Measurements from ENCODE around the gene VWA3B. TPM values are rescaled to one million over a fixed set of nuclear protein-coding genes. Genes with fewer than 3 reads are reported as not detected.

Gene VWA3B
- total RNA-seq, 1 experiment from 2014 or later = not detected

DNA sequence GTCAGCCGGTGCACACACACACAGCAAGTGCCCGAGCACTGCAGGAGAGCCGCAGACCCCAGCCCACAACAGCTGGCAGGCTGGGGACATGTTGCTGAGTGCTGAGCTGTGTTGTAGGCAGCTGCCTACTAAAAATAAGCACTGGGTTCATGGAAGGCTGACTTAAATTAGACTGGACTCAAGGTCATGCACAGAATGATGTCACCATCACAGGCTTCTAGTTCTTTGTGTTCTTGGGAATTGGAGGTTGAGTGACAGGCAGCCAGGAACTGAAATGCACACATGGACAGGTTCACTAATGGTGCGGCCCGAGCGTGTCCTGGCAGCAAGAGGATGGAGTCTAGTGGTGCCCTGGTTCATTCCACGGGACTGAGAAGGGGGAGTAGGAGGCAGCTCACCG, 71.3 kb downstream of the VWA3B start:
- Histone ChIP-seq H4K91ac (ENCODE audit: insufficient read length, low read depth, low read length) (no peak overlapping the region), H2BK5ac (ENCODE audit: insufficient read length, low read length) (no peak overlapping the region), H3K4me2 (ENCODE audit: insufficient read depth, insufficient read length, low read length) (no peak overlapping the region), H2BK15ac (ENCODE audit: low read depth, low read length) (no peak overlapping the region), H3K4ac (ENCODE audit: low read depth, low read length) (no peak overlapping the region), H3K79me1 (ENCODE audit: insufficient read depth, low read depth, low read length, poor library complexity, severe bottlenecking) (no peaks in the 10 kb centered on the region), H2BK20ac (ENCODE audit: low read depth, low read length, poor library complexity, severe bottlenecking) (no peak overlapping the region), H4K20me1 (ENCODE audit: control insufficient read depth, insufficient read depth, insufficient read length) (no peaks in the 10 kb centered on the region), H4K5ac (ENCODE audit: insufficient read length, low read depth, low read length) (no peak overlapping the region), H2BK12ac (ENCODE audit: insufficient read length, low read depth, low read length) (no peak overlapping the region), H3K23me2 (ENCODE audit: insufficient read length, low read depth, low read length, poor library complexity, severe bottlenecking) (no peaks in the 10 kb centered on the region), H3K23ac (ENCODE audit: insufficient read length, low read depth, low read length) (no peak overlapping the region), H3K79me2 (ENCODE audit: insufficient read depth, low read length) (no peaks in the 10 kb centered on the region), H3K9me3 (ENCODE audit: control insufficient read depth, low read depth, low read length) (no peaks in the 10 kb centered on the region), H2BK120ac (ENCODE audit: low read depth, low read length, poor library complexity, severe bottlenecking) (no peak overlapping the region), H3K9ac (ENCODE audit: extremely low read depth, insufficient read length, low read length) (no peak overlapping the region), H3K14ac (ENCODE audit: insufficient read depth, low read length) (no peak overlapping the region), H3K18ac (ENCODE audit: insufficient read length, low read depth, low read length) (no peak overlapping the region), H2AK5ac (ENCODE audit: insufficient read length, low read length) (no peak overlapping the region), H4K8ac (replicated peaks; ENCODE audit: insufficient read length, low read depth, low read length) (no peak overlapping the region), H3K56ac (ENCODE audit: insufficient read length, low read depth, low read length) (no peak overlapping the region), H3K27ac (ENCODE audit: insufficient read length, low read depth, low read length) (no peak overlapping the region), H3T11ph (ENCODE audit: low read length) (no peak overlapping the region), H3K4me1 (ENCODE audit: insufficient read depth, low read length) (no peaks in the 10 kb centered on the region), H3K27me3 (ENCODE audit: insufficient read depth, low read length) (no peaks in the 10 kb centered on the region), H2AFZ (ENCODE audit: low read length) (no peak overlapping the region)
- Mint-ChIP-seq H3K36me3 (ENCODE audit: insufficient read depth in 1 of 3, low read depth in 3 of 3) (no peaks in the 10 kb centered on the region), H3K9me3 (no peaks in the 10 kb centered on the region; a peak in 1 of 5 replicates), H3K4me1 (peaks cover 15 to 16% of the 10 kb centered on the region in 2 experiments), H3K27me3 (ENCODE audit: low read depth) (peaks cover 4% of the 10 kb centered on the region), H3K27ac (no peak overlapping the region; a peak in 1 of 7 replicates), H3K4me3 (no peak overlapping the region)
- TF ChIP-seq, protein P1, sequence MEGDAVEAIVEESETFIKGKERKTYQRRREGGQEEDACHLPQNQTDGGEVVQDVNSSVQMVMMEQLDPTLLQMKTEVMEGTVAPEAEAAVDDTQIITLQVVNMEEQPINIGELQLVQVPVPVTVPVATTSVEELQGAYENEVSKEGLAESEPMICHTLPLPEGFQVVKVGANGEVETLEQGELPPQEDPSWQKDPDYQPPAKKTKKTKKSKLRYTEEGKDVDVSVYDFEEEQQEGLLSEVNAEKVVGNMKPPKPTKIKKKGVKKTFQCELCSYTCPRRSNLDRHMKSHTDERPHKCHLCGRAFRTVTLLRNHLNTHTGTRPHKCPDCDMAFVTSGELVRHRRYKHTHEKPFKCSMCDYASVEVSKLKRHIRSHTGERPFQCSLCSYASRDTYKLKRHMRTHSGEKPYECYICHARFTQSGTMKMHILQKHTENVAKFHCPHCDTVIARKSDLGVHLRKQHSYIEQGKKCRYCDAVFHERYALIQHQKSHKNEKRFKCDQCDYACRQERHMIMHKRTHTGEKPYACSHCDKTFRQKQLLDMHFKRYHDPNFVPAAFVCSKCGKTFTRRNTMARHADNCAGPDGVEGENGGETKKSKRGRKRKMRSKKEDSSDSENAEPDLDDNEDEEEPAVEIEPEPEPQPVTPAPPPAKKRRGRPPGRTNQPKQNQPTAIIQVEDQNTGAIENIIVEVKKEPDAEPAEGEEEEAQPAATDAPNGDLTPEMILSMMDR (conservative IDR thresholded peaks at IDR 0.05) = no peak
- WGBS (ENCODE audit: extremely low coverage, insufficient read length, low lambda C conversion rate) = no CpG with 5 or more reads among the region's 8 CpGs
- DNase-seq = peak; percentile 12
